SK-N-SH (cell line): ENCODE results near the gene MMP14.

ENCODE experiments used
- CTCF ChIP-seq: fragments of 200-600 bp; sonication (generic); IDR thresholded peaks from 2 replicates; pipeline ENCODE4 v1.6.1; 2017; ENCODE audit warnings: antibody characterized with exemption, mild to moderate bottlenecking, moderate library complexity
- RFX5 ChIP-seq: IDR thresholded peaks from 2 replicates; pipeline ENCODE4 v1.6.1; 2012; ENCODE audit warnings: mild to moderate bottlenecking, improper control_type of control experiment, low read length
- TAF1 ChIP-seq: IDR thresholded peaks from 2 replicates; pipeline ENCODE4 v1.6.1; 2012; ENCODE audit warnings: low read depth, mild to moderate bottlenecking, low read length, moderate library complexity, borderline replicate concordance

- no peak for TF ChIP-seq TAF1
- peak; percentile 34 for TF ChIP-seq CTCF
- TF ChIP-seq RFX5, result no peak
Observed at GRCh38 chr14:22847661-22848341, 11.4 kb downstream of the MMP14 start.
